ENCODE results near the gene PCNX2.
"Not testable (repeated sequence)": the region's sequence is repeated elsewhere in the genome, so short reads cannot be mapped to it uniquely, and the experiment has no call there.

The PCNX2 gene

DNA sequence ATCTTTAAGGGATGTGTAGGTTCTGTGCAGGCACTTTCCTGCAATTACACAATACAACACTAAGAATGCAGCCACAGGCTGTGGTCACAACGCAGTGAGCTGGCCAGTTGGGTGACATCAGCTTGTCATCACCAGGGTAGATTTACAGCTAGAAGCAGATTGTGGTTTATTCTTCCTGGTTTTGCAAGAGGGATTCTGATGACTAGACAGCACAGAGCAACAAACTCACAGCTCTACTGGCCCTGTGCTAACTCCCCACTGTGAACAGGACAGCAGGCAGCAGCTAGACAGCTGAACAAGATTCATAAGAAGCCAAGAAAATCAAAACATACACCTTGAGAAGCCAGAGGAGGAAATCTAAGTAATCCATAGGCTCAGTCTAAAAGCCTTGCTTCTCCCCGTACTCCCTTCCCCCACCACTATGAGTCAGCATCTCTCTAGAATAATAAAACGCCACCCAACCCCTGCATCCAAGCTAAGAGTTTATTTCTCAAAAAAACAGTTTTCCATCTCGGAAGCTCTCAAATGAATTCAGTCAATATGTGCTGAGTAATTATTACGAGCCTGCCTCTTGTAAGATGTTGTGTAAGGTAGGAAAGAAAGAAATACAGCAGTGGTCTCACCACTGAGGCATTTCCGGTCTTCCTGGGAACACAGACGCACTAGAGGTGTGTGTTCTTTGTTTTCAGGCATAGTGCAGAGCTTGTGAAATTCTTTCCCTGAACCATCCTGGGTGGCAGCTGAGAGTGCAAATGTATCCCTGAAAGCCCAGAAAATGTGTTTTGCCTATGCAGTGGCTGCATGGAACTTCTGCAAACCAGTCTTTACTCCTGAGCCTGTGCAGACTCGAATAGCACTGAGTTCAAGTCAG, 182.3 kb downstream of the PCNX2 start:
- peaks cover 32% of the 10 kb centered on the region for H3K36me3 ChIP-seq (ENCODE audit: insufficient read depth, low read depth, low read length)
- peaks cover 47% of the 10 kb centered on the region for H3K4me1 ChIP-seq (ENCODE audit: insufficient read depth, low read length)
- H3K27ac ChIP-seq (ENCODE audit: low read length) = peak overlapping the region; percentile 99
- H3K9me3 ChIP-seq (ENCODE audit: insufficient read depth, low read depth, low read length) = no peaks in the 10 kb centered on the region
- no peaks in the 10 kb centered on the region for H3K27me3 ChIP-seq (ENCODE audit: insufficient read depth, low read length)
- H3K4me3 ChIP-seq (ENCODE audit: low read length) = peak overlapping the region; percentile 44; the same call in 1 of the 2 replicates
- H3K9ac ChIP-seq (ENCODE audit: low read depth, low read length) = peak overlapping the region; percentile 90

DNA sequence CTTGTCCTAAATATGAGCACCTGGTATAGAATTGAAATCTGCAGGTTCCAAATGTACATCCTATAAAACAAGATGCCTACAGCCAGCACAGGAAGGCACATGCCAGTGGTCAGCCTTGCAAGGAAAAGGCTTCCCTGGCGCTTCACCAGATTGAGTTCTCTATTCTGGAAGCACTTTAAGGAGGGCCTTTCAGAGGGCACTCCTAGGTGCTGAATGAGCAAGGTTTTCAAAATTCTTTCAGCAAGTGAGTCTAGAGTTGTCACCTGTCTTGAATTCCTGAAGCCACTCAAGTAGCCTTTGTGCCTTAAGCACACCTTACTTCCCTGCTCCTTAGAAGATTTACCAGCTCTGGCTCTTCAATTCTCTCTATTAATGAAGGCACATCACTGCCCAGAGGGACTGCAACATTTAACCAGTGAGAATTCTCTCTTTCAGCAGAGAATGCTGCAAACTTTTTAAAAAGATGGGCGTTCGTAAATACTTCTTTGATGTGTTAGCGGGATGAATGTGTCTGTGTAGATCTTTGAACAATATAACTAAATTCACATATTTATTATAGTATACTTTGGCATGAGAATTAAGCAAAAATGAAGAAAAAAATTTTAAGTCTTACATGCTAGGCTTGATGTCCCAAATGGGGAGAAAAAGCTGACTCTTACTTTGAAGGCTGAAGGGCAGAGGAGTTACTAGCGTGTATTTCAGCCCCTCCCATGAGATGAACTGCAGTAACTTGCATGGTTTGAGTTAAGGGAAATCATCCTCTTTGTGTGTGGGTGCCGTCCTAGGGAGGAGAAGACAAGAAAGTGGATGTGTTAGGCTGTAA, 183.1 kb downstream of the PCNX2 start:
- Histone ChIP-seq H3K27ac (ENCODE audit: low read length) (peak overlapping the region; percentile 99), H3K4me3 (ENCODE audit: low read length) (peak overlapping the region; percentile 44; the same call in 1 of the 2 replicates), H3K9me3 (ENCODE audit: insufficient read depth, low read depth, low read length) (no peaks in the 10 kb centered on the region), H3K27me3 (ENCODE audit: insufficient read depth, low read length) (no peaks in the 10 kb centered on the region), H3K4me1 (ENCODE audit: insufficient read depth, low read length) (peaks cover 51% of the 10 kb centered on the region), H3K9ac (ENCODE audit: low read depth, low read length) (peak overlapping the region; percentile 90), H3K36me3 (ENCODE audit: insufficient read depth, low read depth, low read length) (peaks cover 39% of the 10 kb centered on the region)

DNA sequence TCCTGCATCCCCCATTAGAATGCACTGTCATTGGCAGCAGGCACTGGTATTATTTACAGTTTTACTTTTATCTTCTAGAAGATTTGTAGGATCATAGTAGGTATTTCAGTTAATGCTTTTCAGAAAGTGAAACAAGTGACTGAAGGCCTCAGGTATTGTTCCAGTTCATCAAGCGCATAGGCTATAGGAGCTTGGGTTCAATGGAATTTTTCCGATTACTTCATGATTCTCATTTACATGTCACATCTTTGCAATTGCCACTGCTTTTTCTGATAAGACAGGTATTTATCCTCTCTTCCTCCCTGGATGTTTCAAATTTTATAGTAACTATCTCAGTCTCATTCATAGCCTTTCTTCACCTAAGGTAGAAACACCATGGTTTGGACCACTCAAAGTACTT, 183.8 kb downstream of the PCNX2 start:
- Histone ChIP-seq H3K27ac (ENCODE audit: low read length) (no peak overlapping the region), H3K9ac (ENCODE audit: low read depth, low read length) (peak overlapping the region; percentile 90; the same call in 1 of the 2 replicates), H3K4me1 (ENCODE audit: insufficient read depth, low read length) (peaks cover 51% of the 10 kb centered on the region), H3K36me3 (ENCODE audit: insufficient read depth, low read depth, low read length) (peaks cover 43% of the 10 kb centered on the region), H3K4me3 (ENCODE audit: low read length) (no peak overlapping the region), H3K9me3 (ENCODE audit: insufficient read depth, low read depth, low read length) (no peaks in the 10 kb centered on the region), H3K27me3 (ENCODE audit: insufficient read depth, low read length) (no peaks in the 10 kb centered on the region)

DNA sequence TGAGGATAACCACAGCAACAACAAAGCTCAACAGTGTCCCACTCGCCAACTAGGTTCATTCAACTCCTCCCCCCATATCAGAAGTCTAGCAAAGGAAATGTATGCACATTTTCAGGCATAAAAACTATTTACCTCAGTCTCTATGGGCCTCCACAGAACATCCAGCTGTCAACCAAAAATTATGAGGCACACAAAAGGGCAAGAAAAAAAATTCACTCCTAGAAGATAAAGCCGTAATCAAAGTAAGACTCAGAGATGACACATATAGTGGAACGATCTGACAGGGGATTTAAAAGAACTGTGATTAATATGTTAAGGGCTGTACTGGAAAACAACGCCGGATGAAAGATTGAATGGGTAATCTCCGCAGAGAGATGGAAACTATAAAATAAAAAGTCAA, 186.4 kb downstream of the PCNX2 start:
- H3K4me3 ChIP-seq (ENCODE audit: low read length) = no peak overlapping the region
- peaks cover 47% of the 10 kb centered on the region for H3K36me3 ChIP-seq (ENCODE audit: insufficient read depth, low read depth, low read length)
- H3K9me3 ChIP-seq (ENCODE audit: insufficient read depth, low read depth, low read length) = no peaks in the 10 kb centered on the region
- peaks cover 32% of the 10 kb centered on the region for H3K4me1 ChIP-seq (ENCODE audit: insufficient read depth, low read length)
- H3K9ac ChIP-seq (ENCODE audit: low read depth, low read length) = no peak overlapping the region; the same call in 1 of the 2 replicates
- no peak overlapping the region for H3K27ac ChIP-seq (ENCODE audit: low read length)
- H3K27me3 ChIP-seq (ENCODE audit: insufficient read depth, low read length) = no peaks in the 10 kb centered on the region

DNA sequence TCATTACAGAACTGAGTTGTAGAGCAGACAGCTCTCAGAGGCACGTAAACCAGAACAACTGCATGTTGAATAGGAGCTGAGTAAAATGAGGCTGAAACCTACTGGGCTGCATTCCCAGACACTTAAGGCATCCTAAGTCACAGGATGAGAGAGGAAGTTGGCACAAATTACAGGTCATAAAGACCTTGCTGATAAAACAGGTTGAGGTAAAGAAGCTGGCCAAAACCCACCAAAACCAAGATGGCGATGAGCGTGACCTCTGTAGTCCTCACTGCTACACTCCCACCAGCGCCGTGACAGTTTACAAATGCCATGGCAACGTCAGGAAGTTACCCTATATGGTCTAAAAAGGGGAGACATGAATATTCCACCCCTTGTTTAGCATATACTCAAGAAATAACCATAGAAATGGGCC, 187.8 kb downstream of the PCNX2 start:
- Histone ChIP-seq H3K36me3 (ENCODE audit: insufficient read depth, low read depth, low read length) (peaks cover 54% of the 10 kb centered on the region), H3K4me1 (ENCODE audit: insufficient read depth, low read length) (peaks cover 18% of the 10 kb centered on the region)
- H3K27me3 ChIP-seq (ENCODE audit: insufficient read depth, low read length); H3K9me3 ChIP-seq (ENCODE audit: insufficient read depth, low read depth, low read length); H3K9ac ChIP-seq (ENCODE audit: low read depth, low read length); H3K4me3 ChIP-seq (ENCODE audit: low read length); H3K27ac ChIP-seq (ENCODE audit: low read length): not testable (repeated sequence)

DNA sequence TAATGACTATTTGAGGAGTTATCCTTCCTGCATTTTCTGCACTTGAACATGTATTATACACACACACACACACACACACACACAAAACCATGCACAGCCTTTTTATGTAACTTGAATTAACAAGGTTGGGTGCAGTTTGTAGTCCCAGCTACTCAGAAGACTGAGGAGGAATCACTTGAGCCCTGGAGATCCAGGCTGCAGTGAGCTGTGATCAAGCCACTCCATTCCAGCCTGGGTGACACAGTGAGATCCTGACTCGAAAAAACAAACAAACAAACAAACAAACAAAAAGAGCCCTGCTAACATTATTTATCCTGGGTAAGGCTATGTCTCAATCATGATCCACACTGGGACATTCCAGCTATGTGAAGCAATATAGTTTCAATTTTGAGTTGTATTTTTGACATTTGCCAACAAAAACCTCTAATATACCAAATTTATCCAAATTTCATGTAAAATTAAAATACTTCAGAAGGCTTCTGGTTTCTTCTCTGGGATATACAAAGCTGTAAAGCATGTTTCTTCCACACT, 188.3 kb downstream of the PCNX2 start:
- H3K4me3 ChIP-seq (ENCODE audit: low read length) = no peak overlapping the region

DNA sequence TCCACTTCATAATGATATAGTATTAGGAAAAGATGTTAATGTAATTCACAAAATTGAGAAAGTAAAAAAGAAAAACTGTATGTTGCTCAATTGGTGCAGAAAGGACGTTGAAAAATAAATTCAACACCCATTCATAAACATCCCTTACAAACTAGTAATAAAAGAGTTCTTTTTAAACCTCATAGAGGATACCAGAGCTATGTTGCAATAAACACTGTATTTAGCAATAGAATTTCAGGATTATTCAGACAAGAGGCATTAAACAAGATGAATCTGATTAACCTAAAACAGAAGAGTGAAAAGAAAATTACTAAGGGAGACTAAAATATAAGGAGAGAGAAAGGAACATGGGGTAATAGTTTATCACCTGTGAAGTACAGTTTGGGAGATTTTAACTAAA, 190.3 kb downstream of the PCNX2 start:
- Histone ChIP-seq H3K4me1 (ENCODE audit: insufficient read depth, low read length) (peaks cover 9% of the 10 kb centered on the region; the same call in 1 of the 2 replicates), H3K27ac (ENCODE audit: low read length) (no peak overlapping the region)

More for the DNA sequence above, 188.3 kb downstream of the PCNX2 start:
- H3K4me1 ChIP-seq (ENCODE audit: insufficient read depth, low read length) = peaks cover 13% of the 10 kb centered on the region
- no peak overlapping the region for H3K9ac ChIP-seq (ENCODE audit: low read depth, low read length)
- H3K27me3 ChIP-seq (ENCODE audit: insufficient read depth, low read length) = no peaks in the 10 kb centered on the region
- no peak overlapping the region for H3K27ac ChIP-seq (ENCODE audit: low read length)
- H3K9me3 ChIP-seq (ENCODE audit: insufficient read depth, low read depth, low read length) = no peaks in the 10 kb centered on the region
- peaks cover 52% of the 10 kb centered on the region for H3K36me3 ChIP-seq (ENCODE audit: insufficient read depth, low read depth, low read length)

DNA sequence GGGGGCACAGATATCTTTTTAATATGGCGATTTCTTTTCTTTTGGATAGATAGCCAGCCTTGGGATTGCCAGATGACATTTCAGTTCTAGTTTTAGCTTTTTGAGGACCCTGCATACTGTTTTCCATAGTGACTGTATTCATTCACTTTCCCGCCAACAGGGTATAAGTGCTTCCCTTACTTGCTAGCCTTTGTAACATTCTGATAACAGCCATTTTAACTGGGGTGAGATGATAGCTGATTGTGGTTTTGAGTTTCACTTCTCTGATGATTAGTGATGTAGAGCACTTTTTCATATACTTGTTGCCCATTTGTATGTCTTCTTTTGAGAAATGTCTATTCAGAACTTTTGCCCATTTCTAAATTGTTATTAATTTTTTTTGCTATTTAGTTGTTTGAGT, 193.2 kb downstream of the PCNX2 start:
- no peak overlapping the region for H3K9ac ChIP-seq (ENCODE audit: low read depth, low read length)
- H3K4me3 ChIP-seq (ENCODE audit: low read length) = no peak overlapping the region
- H3K4me1 ChIP-seq (ENCODE audit: insufficient read depth, low read length) = no peaks in the 10 kb centered on the region

More for the DNA sequence above, 190.3 kb downstream of the PCNX2 start:
- no peak overlapping the region for H3K9ac ChIP-seq (ENCODE audit: low read depth, low read length)
- H3K9me3 ChIP-seq (ENCODE audit: insufficient read depth, low read depth, low read length) = no peaks in the 10 kb centered on the region
- peaks cover 36% of the 10 kb centered on the region; the same call in 1 of the 2 replicates for H3K36me3 ChIP-seq (ENCODE audit: insufficient read depth, low read depth, low read length)
- no peaks in the 10 kb centered on the region for H3K27me3 ChIP-seq (ENCODE audit: insufficient read depth, low read length)
- no peak overlapping the region for H3K4me3 ChIP-seq (ENCODE audit: low read length)

DNA sequence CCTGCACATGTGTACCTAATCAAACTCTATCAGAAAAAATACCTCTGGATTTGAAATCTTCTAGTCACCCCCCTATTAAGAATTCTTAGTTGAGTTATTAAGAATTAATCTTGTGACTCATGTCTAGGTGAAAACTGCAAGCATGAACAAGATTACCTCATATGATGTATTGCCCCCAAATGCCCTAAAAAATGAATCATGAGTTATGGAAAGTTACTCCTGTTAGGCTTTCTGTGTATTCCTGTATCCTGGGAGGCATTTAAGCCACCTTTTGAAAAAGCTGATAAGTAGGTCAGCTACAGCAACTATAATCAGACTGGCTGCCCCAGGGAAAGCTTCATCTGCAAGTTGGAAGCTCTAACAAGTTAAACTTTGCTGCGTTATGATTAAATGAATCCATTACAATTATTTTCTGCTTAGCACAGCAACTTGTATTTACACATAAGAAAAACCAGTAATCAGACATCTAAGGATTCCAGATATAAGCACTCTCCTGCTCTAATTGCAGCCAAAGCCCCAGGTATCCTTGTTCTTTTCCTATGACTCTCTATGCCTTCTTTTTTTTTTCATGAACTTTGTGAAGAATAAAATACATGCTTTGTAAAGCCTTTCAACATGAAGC, 197.5 kb downstream of the PCNX2 start:
- Histone ChIP-seq H3K9ac (ENCODE audit: low read depth, low read length) (no peak overlapping the region), H3K27me3 (ENCODE audit: insufficient read depth, low read length) (no peaks in the 10 kb centered on the region), H3K4me1 (ENCODE audit: insufficient read depth, low read length) (no peaks in the 10 kb centered on the region), H3K4me3 (ENCODE audit: low read length) (no peak overlapping the region), H3K27ac (ENCODE audit: low read length) (no peak overlapping the region), H3K9me3 (ENCODE audit: insufficient read depth, low read depth, low read length) (no peaks in the 10 kb centered on the region), H3K36me3 (ENCODE audit: insufficient read depth, low read depth, low read length) (peaks cover 25% of the 10 kb centered on the region; the same call in 1 of the 2 replicates)

More for the DNA sequence above, 193.2 kb downstream of the PCNX2 start:
- no peaks in the 10 kb centered on the region for H3K27me3 ChIP-seq (ENCODE audit: insufficient read depth, low read length)
- H3K36me3 ChIP-seq (ENCODE audit: insufficient read depth, low read depth, low read length) = peaks cover 16% of the 10 kb centered on the region; the same call in 1 of the 2 replicates
- no peak overlapping the region for H3K27ac ChIP-seq (ENCODE audit: low read length)
- no peaks in the 10 kb centered on the region for H3K9me3 ChIP-seq (ENCODE audit: insufficient read depth, low read depth, low read length)

DNA sequence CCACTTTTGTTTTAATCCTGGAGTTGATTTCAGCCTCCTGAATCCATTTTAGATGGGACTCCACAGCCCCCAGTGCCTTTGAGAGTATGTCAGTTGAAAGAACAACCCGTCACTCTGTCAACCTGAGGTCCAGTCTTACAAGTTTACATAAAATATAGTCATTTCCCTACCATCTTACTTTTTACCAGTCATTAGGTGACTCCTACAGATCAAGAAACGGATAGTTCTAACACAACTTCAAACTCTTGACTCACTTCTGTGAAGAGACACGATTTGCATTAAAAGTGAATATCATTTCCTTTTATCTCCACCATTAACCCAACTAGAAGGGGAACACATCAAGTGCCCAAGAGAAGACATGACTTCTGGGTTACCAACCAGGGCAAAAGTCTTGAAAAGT, 198.0 kb downstream of the PCNX2 start:
- Histone ChIP-seq H3K4me3 (ENCODE audit: low read length) (no peak overlapping the region), H3K27ac (ENCODE audit: low read length) (no peak overlapping the region), H3K36me3 (ENCODE audit: insufficient read depth, low read depth, low read length) (peaks cover 25% of the 10 kb centered on the region; the same call in 1 of the 2 replicates)

DNA sequence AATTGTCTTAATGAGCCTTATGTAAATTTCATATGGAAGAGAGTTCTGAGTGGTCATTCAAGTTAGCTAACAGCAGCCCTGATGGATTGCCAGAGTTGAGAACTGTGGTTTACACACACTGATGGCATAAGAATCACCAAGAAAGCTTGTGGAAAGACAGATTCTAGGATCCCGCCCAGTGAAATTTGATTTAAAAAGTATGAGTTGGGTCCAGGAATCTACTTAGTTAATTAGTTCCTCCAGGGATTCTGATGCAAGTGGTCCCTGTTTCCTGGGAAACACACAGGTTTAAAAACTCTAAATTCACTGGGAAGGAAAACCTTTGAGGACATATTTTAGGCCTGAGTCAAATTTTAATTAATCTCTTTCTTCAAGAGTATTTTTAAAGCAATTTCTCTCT, 200.8 kb downstream of the PCNX2 start:
- no peak overlapping the region for H3K4me3 ChIP-seq (ENCODE audit: low read length)
- H3K9me3 ChIP-seq (ENCODE audit: insufficient read depth, low read depth, low read length) = no peaks in the 10 kb centered on the region
- peaks cover 39% of the 10 kb centered on the region; the same call in 1 of the 2 replicates for H3K36me3 ChIP-seq (ENCODE audit: insufficient read depth, low read depth, low read length)
- no peaks in the 10 kb centered on the region for H3K4me1 ChIP-seq (ENCODE audit: insufficient read depth, low read length)
- no peak overlapping the region for H3K27ac ChIP-seq (ENCODE audit: low read length)
- H3K9ac ChIP-seq (ENCODE audit: low read depth, low read length) = no peak overlapping the region
- H3K27me3 ChIP-seq (ENCODE audit: insufficient read depth, low read length) = no peaks in the 10 kb centered on the region

More for the DNA sequence above, 198.0 kb downstream of the PCNX2 start:
- Histone ChIP-seq H3K4me1 (ENCODE audit: insufficient read depth, low read length) (no peaks in the 10 kb centered on the region), H3K9ac (ENCODE audit: low read depth, low read length) (no peak overlapping the region), H3K27me3 (ENCODE audit: insufficient read depth, low read length) (no peaks in the 10 kb centered on the region), H3K9me3 (ENCODE audit: insufficient read depth, low read depth, low read length) (no peaks in the 10 kb centered on the region)
